A549 (cell line): ENCODE measurements around the gene PRPS1. TPM values are rescaled to one million over a fixed set of nuclear protein-coding genes. Genes with fewer than 3 reads are reported as not detected.

Experiments
- ATAC-seq, 2 experiments: fragments of 200-7000 bp in 1 of 2; fragments of >200 bp in 1 of 2; cut with Nextera tagmentation in 1 of 2; cut with Tn5 transposase in 1 of 2; 3 replicates each; pipeline versions ENCODE4 v1.8.0 to v1.9.1; 2018 to 2020; ENCODE audit warnings: mild to moderate bottlenecking in 1 of 2, moderate library complexity in 1 of 2
- CTCF ChIA-PET: fragments of 300-600 bp; sonication (Branson Sonifier 250); formaldehyde crosslinking; extraction: SDS; loops from one replicate; lab custom pipeline; 2021; ENCODE audit warnings: antibody characterized with exemption, inconsistent platforms; lab: Yijun Ruan, JAX
- POLR2A ChIA-PET: fragments of 350-600 bp; formaldehyde crosslinking; extraction: SDS; loops from one replicate; lab custom pipeline; 2021; ENCODE audit warnings: antibody characterized with exemption, inconsistent platforms; lab: Yijun Ruan, JAX
- DNase-seq, 2 experiments: peaks; one replicate each; pipeline versions ENCODE4 v3.0.0 to v3.0.0-alpha.2; 2011 to 2016; ENCODE audit warnings: low read depth in 1 of 2, low spot score in 1 of 2
- FAIRE-seq: peaks from 2 replicates; lab custom pipeline; 2011; peaks lifted over from hg19 to GRCh38; lab: Jason Lieb, UNC
- H3K27ac ChIP-seq, 2 experiments: fragments of >200 bp; sonication (Bioruptor Twin); formaldehyde crosslinking; 3 replicates each; pipeline ENCODE4 v1.5.1; 2016 to 2017
- H3K4me1 ChIP-seq: fragments of >200 bp; sonication (Bioruptor Twin); formaldehyde crosslinking; 3 replicates; pipeline ENCODE4 v1.6.1; 2016
- H3K4me2 ChIP-seq: fragments of >200 bp; sonication (Bioruptor Twin); formaldehyde crosslinking; 3 replicates; pipeline ENCODE4 v1.6.1; 2016
- H3K4me3 ChIP-seq: fragments of >200 bp; sonication (Bioruptor Twin); formaldehyde crosslinking; 3 replicates; pipeline ENCODE4 v1.5.1; 2016
- H3K9me3 ChIP-seq: fragments of >200 bp; sonication (Bioruptor Twin); formaldehyde crosslinking; 3 replicates; pipeline ENCODE4 v1.6.1; 2016
- BHLHE40 ChIP-seq: IDR thresholded peaks from 2 replicates; pipeline ENCODE4 v1.6.1; 2012; ENCODE audit warnings: low read depth, low read length, inconsistent platforms
- CBX2 ChIP-seq: fragments of 200-600 bp; sonication (generic); IDR thresholded peaks from 2 replicates; pipeline ENCODE4 v1.6.1; 2016; ENCODE audit warnings: low read depth, mild to moderate bottlenecking, borderline replicate concordance
- EP300 ChIP-seq, 2 experiments: fragments of >200 bp; sonication (Bioruptor Twin); formaldehyde crosslinking; IDR thresholded peaks; 2 replicates in 1 of 2; 3 replicates in 1 of 2; pipeline ENCODE4 v1.6.1; 2016 to 2017
- FOSL2 ChIP-seq, 2 experiments: fragments of 450-650 bp in 1 of 2; fragments of >200 bp in 1 of 2; sonication (Bioruptor Twin) in 1 of 2; formaldehyde crosslinking; IDR thresholded peaks; 2 replicates each; pipeline versions ENCODE4 v1.5.0 to v1.6.1; 2016 to 2020; ENCODE audit warnings: mild to moderate bottlenecking in 1 of 2, moderate library complexity in 1 of 2
- HEYL ChIP-seq: fragments of 250-450 bp; sonication (Bioruptor Pico); IDR thresholded peaks from 2 replicates; pipeline ENCODE4 v1.8.0; 2021; ENCODE audit warnings: mild to moderate bottlenecking, moderate library complexity
- HOXB5 ChIP-seq: fragments of 250-450 bp; sonication (Bioruptor Pico); IDR thresholded peaks from 2 replicates; pipeline ENCODE4 v1.5.0; 2020; ENCODE audit warnings: mild to moderate bottlenecking, moderate library complexity
- KDM1A ChIP-seq: fragments of 200-600 bp; sonication (generic); IDR thresholded peaks from 2 replicates; pipeline ENCODE4 v1.6.1; 2016; ENCODE audit warnings: low read depth, mild to moderate bottlenecking
- MAFK ChIP-seq: fragments of 450-650 bp; IDR thresholded peaks from 2 replicates; pipeline ENCODE4 v1.6.1; 2014; ENCODE audit not compliant: partially characterized antibody
- NPAS2 ChIP-seq: fragments of 250-450 bp; sonication (Bioruptor Pico); IDR thresholded peaks from 2 replicates; pipeline ENCODE4 v1.8.0; 2022; ENCODE audit warnings: mild to moderate bottlenecking, moderate library complexity, borderline replicate concordance
- RAD21 ChIP-seq, 2 experiments: fragments of >200 bp in 1 of 2; sonication (Bioruptor Twin) in 1 of 2; formaldehyde crosslinking in 1 of 2; IDR thresholded peaks in 1 of 2; conservative IDR thresholded peaks in 1 of 2; 2 replicates in 1 of 2; 3 replicates in 1 of 2; pipeline ENCODE4 v1.6.1; 2012 to 2018; ENCODE audit warnings: inconsistent platforms in 1 of 2
- RNF2 ChIP-seq: fragments of 200-600 bp; sonication (generic); IDR thresholded peaks from 2 replicates; pipeline ENCODE4 v1.6.1; 2016; ENCODE audit warnings: low read depth, mild to moderate bottlenecking, antibody characterized with exemption, moderate library complexity, borderline replicate concordance
- SMC3 ChIP-seq: fragments of >200 bp; sonication (Bioruptor Twin); formaldehyde crosslinking; IDR thresholded peaks from 3 replicates; pipeline ENCODE4 v1.6.1; 2018; ENCODE audit warnings: inconsistent platforms
- TP53 ChIP-seq: fragments of 250-450 bp; sonication (Bioruptor Pico); IDR thresholded peaks from 2 replicates; pipeline ENCODE4 v1.5.0; 2021; ENCODE audit warnings: mild to moderate bottlenecking, moderate library complexity
- WGBS: methylation state at CpG from one replicate; pipeline ENCODE4 v1.1.6; 2017; ENCODE audit errors: missing lambda C conversion rate; 5-methylcytosine and 5-hydroxymethylcytosine counted together
- polyA plus RNA-seq, 4 experiments: library from polyadenylated mRNA; depleted of rRNA in 3 of 4; stranded (reverse); fragments of >200 nt; fragmentation: RNase III in 1 of 4; extraction: RNeasy Plus Mini Kit Qiagen cat#74134 plus additional on column Dnase treatment in 1 of 4; gene quantifications; 2 replicates in 3 of 4; 3 replicates in 1 of 4; pipeline ENCODE4 v1.2.3, GENCODE V29; 2011 to 2017
- TF ChIP-seq, protein P1 (sequence below): fragments of >200 bp; sonication (Bioruptor Twin); formaldehyde crosslinking; IDR thresholded peaks from 3 replicates; pipeline ENCODE4 v1.5.1; 2016
- TF ChIP-seq, protein P2 (sequence below): IDR thresholded peaks from 2 replicates; pipeline ENCODE4 v1.6.1; 2012
- TF ChIP-seq, protein P3 (sequence below): fragments of 450-650 bp; IDR thresholded peaks from 2 replicates; pipeline ENCODE4 v1.6.1; 2014; ENCODE audit warnings: antibody characterized with exemption
- TF ChIP-seq, protein P4 (sequence below): fragments of 200-600 bp; sonication (generic); IDR thresholded peaks from 2 replicates; pipeline ENCODE4 v1.6.1; 2016; ENCODE audit warnings: antibody characterized with exemption, mild to moderate bottlenecking, moderate library complexity
- TF ChIP-seq, protein P5 (sequence below): fragments of 250-450 bp; sonication (Bioruptor Pico); IDR thresholded peaks from 2 replicates; pipeline ENCODE4 v1.5.0; 2020; ENCODE audit warnings: low read depth, mild to moderate bottlenecking, moderate library complexity

The PRPS1 gene
- polyA plus RNA-seq, 2 of the 4 experiments (the other 2 are of a cell fraction): 121 to 140 TPM

DNA sequence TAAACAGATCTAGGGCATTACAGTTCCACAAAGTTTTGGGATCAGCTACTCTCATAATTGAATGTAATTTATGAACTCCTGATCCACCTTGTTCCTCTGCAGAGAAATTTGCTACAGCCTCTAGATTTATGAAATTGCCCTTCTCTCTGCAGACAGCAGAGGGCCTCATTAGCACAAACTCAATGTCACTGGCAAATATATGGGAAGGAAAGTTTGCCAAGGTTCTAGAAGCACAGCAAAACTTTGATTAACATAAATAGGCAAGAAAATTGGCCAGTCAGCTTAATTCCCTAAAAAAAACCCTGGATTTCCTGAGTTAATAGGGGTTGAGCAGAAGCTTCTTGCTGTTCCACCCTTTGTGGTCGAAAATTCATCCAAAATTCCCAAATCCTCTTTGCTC is 31.5 kb downstream of the PRPS1 start:
- Histone ChIP-seq H3K4me3 (no peak overlapping the region), H3K9me3 (no peaks in the 10 kb centered on the region), H3K27ac (no peak overlapping the region), H3K4me1 (peaks cover 9% of the 10 kb centered on the region; the same call in 2 of the 3 replicates), H3K4me2 (no peak overlapping the region)
- TF ChIP-seq RAD21 (conservative IDR thresholded peaks at IDR 0.05 in 1 of 2, IDR thresholded peaks at IDR 0.05 in 1 of 2) (peak; percentile 71), RNF2 (no peak), EP300 (IDR thresholded peaks at IDR 0.05) (no peak), SMC3 (peak; percentile 88), TP53 (CRISPR knock-in tag) (no peak), MAFK (peak; percentile 74)
- TF ChIP-seq, protein P1, sequence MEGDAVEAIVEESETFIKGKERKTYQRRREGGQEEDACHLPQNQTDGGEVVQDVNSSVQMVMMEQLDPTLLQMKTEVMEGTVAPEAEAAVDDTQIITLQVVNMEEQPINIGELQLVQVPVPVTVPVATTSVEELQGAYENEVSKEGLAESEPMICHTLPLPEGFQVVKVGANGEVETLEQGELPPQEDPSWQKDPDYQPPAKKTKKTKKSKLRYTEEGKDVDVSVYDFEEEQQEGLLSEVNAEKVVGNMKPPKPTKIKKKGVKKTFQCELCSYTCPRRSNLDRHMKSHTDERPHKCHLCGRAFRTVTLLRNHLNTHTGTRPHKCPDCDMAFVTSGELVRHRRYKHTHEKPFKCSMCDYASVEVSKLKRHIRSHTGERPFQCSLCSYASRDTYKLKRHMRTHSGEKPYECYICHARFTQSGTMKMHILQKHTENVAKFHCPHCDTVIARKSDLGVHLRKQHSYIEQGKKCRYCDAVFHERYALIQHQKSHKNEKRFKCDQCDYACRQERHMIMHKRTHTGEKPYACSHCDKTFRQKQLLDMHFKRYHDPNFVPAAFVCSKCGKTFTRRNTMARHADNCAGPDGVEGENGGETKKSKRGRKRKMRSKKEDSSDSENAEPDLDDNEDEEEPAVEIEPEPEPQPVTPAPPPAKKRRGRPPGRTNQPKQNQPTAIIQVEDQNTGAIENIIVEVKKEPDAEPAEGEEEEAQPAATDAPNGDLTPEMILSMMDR: peak; percentile 68
- WGBS: 100% methylated on average over 1 of the region's 1 CpG
- peak; percentile 98 for FAIRE-seq
- peak in 1 of 2 experiments; percentile 47 for DNase-seq
- peak; percentile 58 to 64; a peak in 4 of 6 replicates for ATAC-seq
- CTCF ChIA-PET: interaction anchor here (0.6 to 16.6 kb wide), 35 partner anchors 9 to 242 kb away, joined by 3 to 236 read pairs (median 4); partner anchors contain the start of genes NCBP2L and TSC22D3
- POLR2A ChIA-PET: interaction anchor here (1.7 kb wide), 1 partner anchor 118 kb away, joined by 5 read pairs; the partner anchor contains the start of gene NCBP2L

DNA sequence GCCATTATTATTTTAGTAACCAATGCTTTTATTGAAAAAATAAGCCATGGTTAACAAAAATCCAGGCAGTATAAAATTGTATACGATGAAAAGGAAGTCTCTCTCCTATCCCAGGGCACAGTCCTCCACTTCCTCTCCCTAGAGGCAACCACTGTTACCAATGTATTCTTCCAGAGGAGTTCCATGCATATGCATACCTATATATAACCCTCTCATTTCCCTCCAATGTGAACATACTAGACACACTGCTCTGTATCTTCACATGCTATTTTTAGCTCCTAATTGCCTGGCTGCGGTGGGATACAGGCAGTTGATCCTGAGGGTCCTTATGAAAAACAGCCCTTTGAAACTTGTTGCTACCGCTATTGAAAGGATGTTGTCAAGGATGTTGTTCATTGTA is 33.8 kb downstream of the PRPS1 start:
- DNase-seq (no peak), FAIRE-seq (no peak), ATAC-seq (no peak)
- POLR2A ChIA-PET: interaction anchor here (1.3 to 1.7 kb wide), 2 partner anchors 55 to 115 kb away, joined by 4 read pairs; no protein-coding TSS in a partner anchor
- H3K4me3 ChIP-seq: no peak overlapping the region
- WGBS: 57% methylated on average over 3 of the region's 3 CpGs
- no peaks in the 10 kb centered on the region for H3K9me3 ChIP-seq
- no peak overlapping the region for H3K4me2 ChIP-seq
- no peaks in the 10 kb centered on the region for H3K4me1 ChIP-seq
- CTCF ChIA-PET: interaction anchor here (1.0 to 16.6 kb wide), 5 partner anchors 10 to 410 kb away, joined by 4 to 236 read pairs (median 54); partner anchors contain the start of genes NCBP2L and TSC22D3
- H3K27ac ChIP-seq: no peak overlapping the region
- TF ChIP-seq, protein P2, sequence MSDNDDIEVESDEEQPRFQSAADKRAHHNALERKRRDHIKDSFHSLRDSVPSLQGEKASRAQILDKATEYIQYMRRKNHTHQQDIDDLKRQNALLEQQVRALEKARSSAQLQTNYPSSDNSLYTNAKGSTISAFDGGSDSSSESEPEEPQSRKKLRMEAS: no peak
- TF ChIP-seq FOSL2 (IDR thresholded peaks at IDR 0.05) (no peak), FOSL2 (CRISPR knock-in tag; IDR thresholded peaks at IDR 0.05) (no peak), HEYL (no peak), HOXB5 (CRISPR knock-in tag) (no peak), KDM1A (no peak), NPAS2 (no peak), BHLHE40 (no peak), CBX2 (no peak)
- TF ChIP-seq, protein P3, sequence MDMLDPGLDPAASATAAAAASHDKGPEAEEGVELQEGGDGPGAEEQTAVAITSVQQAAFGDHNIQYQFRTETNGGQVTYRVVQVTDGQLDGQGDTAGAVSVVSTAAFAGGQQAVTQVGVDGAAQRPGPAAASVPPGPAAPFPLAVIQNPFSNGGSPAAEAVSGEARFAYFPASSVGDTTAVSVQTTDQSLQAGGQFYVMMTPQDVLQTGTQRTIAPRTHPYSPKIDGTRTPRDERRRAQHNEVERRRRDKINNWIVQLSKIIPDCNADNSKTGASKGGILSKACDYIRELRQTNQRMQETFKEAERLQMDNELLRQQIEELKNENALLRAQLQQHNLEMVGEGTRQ: no peak
- TF ChIP-seq, protein P4, sequence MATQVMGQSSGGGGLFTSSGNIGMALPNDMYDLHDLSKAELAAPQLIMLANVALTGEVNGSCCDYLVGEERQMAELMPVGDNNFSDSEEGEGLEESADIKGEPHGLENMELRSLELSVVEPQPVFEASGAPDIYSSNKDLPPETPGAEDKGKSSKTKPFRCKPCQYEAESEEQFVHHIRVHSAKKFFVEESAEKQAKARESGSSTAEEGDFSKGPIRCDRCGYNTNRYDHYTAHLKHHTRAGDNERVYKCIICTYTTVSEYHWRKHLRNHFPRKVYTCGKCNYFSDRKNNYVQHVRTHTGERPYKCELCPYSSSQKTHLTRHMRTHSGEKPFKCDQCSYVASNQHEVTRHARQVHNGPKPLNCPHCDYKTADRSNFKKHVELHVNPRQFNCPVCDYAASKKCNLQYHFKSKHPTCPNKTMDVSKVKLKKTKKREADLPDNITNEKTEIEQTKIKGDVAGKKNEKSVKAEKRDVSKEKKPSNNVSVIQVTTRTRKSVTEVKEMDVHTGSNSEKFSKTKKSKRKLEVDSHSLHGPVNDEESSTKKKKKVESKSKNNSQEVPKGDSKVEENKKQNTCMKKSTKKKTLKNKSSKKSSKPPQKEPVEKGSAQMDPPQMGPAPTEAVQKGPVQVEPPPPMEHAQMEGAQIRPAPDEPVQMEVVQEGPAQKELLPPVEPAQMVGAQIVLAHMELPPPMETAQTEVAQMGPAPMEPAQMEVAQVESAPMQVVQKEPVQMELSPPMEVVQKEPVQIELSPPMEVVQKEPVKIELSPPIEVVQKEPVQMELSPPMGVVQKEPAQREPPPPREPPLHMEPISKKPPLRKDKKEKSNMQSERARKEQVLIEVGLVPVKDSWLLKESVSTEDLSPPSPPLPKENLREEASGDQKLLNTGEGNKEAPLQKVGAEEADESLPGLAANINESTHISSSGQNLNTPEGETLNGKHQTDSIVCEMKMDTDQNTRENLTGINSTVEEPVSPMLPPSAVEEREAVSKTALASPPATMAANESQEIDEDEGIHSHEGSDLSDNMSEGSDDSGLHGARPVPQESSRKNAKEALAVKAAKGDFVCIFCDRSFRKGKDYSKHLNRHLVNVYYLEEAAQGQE: no peak
- TF ChIP-seq, protein P5, sequence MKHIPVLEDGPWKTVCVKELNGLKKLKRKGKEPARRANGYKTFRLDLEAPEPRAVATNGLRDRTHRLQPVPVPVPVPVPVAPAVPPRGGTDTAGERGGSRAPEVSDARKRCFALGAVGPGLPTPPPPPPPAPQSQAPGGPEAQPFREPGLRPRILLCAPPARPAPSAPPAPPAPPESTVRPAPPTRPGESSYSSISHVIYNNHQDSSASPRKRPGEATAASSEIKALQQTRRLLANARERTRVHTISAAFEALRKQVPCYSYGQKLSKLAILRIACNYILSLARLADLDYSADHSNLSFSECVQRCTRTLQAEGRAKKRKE (CRISPR knock-in tag): no peak
